Neutrophil (primary cell): Measurements from ENCODE around the gene NRG3.

Source experiments
- H3K27ac ChIP-seq: fragments of 200-600 bp; sonication (generic); 2 replicates; pipeline ENCODE4 v1.5.1; 2016; ENCODE audit warnings: mild to moderate bottlenecking, moderate library complexity
- H3K27me3 ChIP-seq: fragments of 200-600 bp; sonication (generic); 2 replicates; pipeline ENCODE4 v1.6.0; 2016; ENCODE audit warnings: mild to moderate bottlenecking
- H3K36me3 ChIP-seq: fragments of 200-600 bp; sonication (generic); 2 replicates; pipeline ENCODE4 v1.5.1; 2017
- H3K4me1 ChIP-seq, 2 experiments: fragments of 200-600 bp in 1 of 2; sonication (generic) in 1 of 2; 1 replicate in 1 of 2; 2 replicates in 1 of 2; pipeline versions ENCODE4 v1.5.1 to v1.6.1; 2013 to 2016; ENCODE audit warnings: low read depth in 1 of 2, low read length in 1 of 2, mild to moderate bottlenecking in 1 of 2, moderate library complexity in 1 of 2; ENCODE audit not compliant: control insufficient read depth in 1 of 2, insufficient read depth in 1 of 2
- H3K4me3 ChIP-seq, 2 experiments: fragments of 200-600 bp in 1 of 2; sonication (generic) in 1 of 2; 1 replicate in 1 of 2; 2 replicates in 1 of 2; pipeline ENCODE4 v1.5.1; 2013 to 2016; ENCODE audit warnings: low read depth in 1 of 2, low read length in 1 of 2, mild to moderate bottlenecking in 1 of 2, moderate library complexity in 1 of 2
- H3K9me3 ChIP-seq: fragments of 200-600 bp; sonication (generic); 2 replicates; pipeline ENCODE4 v1.5.1; 2016
- TF ChIP-seq, protein P1 (sequence below): fragments of 200-600 bp; sonication (generic); IDR thresholded peaks from 2 replicates; pipeline ENCODE4 v1.5.1; 2016; ENCODE audit warnings: antibody characterized with exemption

NRG3 gene

DNA sequence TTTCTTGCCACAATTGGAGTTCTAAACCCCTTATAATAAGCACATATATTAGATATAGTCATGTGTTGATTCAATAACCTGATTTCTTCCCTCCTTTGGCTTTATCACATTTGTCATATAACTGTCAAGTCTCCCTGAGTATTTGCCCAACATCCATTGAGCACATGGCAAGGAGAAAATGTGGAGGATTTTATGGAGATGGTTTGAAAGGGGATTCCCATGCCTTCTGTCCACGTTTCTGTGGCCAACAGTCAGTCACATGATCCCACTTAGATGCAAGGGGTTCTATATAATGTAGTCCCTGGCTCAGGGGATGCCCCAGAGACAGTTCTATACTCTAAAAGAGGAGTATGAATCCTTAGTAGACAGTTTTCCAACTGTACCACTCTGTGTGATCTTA is 577.7 kb downstream of the NRG3 start:
- Histone ChIP-seq H3K36me3 (no peaks in the 10 kb centered on the region), H3K27me3 (no peaks in the 10 kb centered on the region), H3K9me3 (no peaks in the 10 kb centered on the region), H3K4me3 (no peak overlapping the region), H3K27ac (no peak overlapping the region), H3K4me1 (no peaks in the 10 kb centered on the region)
- TF ChIP-seq, protein P1, sequence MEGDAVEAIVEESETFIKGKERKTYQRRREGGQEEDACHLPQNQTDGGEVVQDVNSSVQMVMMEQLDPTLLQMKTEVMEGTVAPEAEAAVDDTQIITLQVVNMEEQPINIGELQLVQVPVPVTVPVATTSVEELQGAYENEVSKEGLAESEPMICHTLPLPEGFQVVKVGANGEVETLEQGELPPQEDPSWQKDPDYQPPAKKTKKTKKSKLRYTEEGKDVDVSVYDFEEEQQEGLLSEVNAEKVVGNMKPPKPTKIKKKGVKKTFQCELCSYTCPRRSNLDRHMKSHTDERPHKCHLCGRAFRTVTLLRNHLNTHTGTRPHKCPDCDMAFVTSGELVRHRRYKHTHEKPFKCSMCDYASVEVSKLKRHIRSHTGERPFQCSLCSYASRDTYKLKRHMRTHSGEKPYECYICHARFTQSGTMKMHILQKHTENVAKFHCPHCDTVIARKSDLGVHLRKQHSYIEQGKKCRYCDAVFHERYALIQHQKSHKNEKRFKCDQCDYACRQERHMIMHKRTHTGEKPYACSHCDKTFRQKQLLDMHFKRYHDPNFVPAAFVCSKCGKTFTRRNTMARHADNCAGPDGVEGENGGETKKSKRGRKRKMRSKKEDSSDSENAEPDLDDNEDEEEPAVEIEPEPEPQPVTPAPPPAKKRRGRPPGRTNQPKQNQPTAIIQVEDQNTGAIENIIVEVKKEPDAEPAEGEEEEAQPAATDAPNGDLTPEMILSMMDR = no peak

DNA sequence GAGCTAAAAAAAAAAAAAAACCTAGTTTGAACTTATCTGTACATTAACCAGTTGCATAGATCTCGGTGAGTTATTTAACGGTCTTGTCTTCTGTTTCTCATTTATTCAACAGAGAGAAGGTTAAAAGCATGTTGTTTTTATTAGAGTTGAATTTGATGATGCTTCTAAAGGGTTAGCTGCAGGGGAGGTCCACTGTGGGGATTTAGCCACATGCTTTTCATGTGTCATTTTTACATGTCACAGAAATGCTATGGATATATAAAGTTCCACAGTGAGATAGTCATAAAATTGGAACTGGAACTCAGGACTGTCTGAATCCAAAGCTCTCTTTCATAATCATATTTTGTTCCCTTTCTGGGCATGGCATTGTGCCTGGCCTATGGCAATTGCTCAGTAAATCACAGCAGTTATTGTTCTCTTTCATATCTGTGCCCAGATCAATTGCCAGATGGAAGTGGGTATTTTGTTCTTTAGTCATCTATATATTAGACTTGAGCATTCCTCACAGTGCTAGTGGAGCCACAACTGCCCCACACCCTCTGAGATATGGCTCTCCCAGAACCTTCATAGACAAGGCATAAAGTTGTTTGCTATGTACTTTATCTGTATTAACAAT is 578.8 kb downstream of the NRG3 start:
- no peaks in the 10 kb centered on the region for H3K36me3 ChIP-seq
- H3K27ac ChIP-seq = no peak overlapping the region
- TF ChIP-seq, protein P1 = no peak
- H3K4me1 ChIP-seq = no peaks in the 10 kb centered on the region
- no peak overlapping the region for H3K4me3 ChIP-seq
- no peaks in the 10 kb centered on the region for H3K9me3 ChIP-seq
- no peaks in the 10 kb centered on the region for H3K27me3 ChIP-seq

DNA sequence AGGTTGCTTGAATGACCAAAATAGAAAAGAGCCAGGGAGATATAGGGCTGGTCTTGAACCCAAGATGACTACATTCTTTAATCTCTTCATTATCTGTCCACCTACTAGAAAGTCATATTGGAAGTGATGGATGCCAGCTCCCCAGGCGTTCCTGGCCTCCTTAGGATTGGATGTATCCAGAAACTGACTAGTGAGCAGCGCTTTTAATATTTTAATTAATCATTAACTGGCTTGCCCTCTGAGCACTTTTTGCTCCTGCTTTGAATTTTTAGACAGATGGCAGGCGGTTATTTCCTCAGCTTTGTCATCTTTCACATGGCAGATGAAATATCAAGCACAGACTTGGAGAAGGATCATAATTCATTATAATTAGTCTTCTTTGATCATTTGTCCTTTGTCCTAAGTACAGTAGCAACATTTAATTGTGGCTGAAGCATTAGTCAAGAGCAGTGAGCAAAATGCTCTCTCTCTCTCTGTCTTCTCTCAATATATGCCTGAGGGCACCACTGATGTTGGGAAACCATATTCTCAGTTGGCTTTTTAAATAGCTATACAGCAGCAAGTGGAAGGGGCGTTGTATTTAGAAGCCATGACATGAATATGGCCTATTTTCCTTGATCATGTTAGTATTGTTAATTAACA is 588.0 kb downstream of the NRG3 start:
- no peaks in the 10 kb centered on the region for H3K36me3 ChIP-seq
- H3K4me1 ChIP-seq = no peaks in the 10 kb centered on the region
- TF ChIP-seq, protein P1 = no peak
- H3K9me3 ChIP-seq = no peaks in the 10 kb centered on the region
- no peak overlapping the region for H3K27ac ChIP-seq
- H3K4me3 ChIP-seq = no peak overlapping the region
- no peaks in the 10 kb centered on the region for H3K27me3 ChIP-seq

DNA sequence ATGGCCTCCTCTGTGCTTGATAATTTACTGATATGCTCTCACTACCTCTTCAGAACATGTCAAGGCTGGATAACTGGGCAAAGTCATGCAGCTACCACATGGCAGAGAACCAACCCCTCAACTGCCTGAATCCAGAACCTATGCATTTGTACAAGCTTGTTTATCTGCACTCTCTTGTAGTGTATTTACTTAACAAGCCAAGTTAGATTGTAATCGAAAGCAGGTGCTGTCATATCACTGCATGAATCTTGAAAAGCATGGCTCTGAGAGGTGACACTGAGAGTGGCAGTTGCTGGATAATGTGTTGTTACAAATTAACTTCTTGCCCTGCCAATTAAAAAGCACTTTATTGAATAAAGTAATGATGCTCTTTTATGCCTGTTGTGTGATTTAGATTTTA is 588.6 kb downstream of the NRG3 start:
- TF ChIP-seq, protein P1 = no peak
- Histone ChIP-seq H3K27ac (no peak overlapping the region), H3K9me3 (no peaks in the 10 kb centered on the region), H3K4me3 (no peak overlapping the region), H3K36me3 (no peaks in the 10 kb centered on the region), H3K4me1 (no peaks in the 10 kb centered on the region), H3K27me3 (no peaks in the 10 kb centered on the region)

DNA sequence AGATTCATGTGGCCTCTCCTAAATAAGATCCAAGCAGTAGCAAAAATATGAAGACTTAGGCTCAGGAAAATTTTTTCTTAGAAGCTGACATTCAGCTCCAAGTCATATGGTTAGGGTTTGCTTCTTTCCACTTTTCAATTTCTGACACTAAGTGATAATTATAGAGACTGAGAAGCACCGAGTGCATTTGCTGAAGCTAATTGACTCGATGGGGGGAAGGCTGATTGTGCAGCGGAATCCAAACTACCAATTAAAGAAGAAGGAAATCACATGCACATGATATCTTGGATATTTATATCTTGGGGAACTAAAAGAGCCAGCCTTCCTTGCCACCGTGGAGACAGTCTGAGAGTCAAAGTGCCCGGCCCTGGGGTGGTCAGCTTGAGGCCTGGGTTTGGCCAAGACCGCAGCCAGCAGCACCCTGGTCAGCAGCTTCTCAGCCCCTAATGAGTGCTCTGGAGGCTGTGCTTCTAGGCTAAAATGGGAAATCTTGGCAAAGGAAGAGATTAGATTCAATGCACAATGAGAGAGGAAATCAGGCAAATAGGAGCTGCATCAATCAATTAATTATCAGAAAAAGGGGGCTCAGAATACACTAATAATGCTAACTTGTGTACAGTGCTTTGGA is 589.3 kb downstream of the NRG3 start:
- H3K36me3 ChIP-seq = no peaks in the 10 kb centered on the region
- no peaks in the 10 kb centered on the region for H3K9me3 ChIP-seq
- H3K4me3 ChIP-seq = no peak overlapping the region
- H3K27me3 ChIP-seq = no peaks in the 10 kb centered on the region
- TF ChIP-seq, protein P1 = no peak
- no peaks in the 10 kb centered on the region for H3K4me1 ChIP-seq
- no peak overlapping the region for H3K27ac ChIP-seq
